ENCODE data around the gene FOSL2. TPM values are rescaled to one million over a fixed set of nuclear protein-coding genes. Genes with fewer than 3 reads are reported as not detected.
A peak's percentile ranks its signal among the peaks of the same experiment; 100 is the strongest.

Gene FOSL2
- total RNA-seq, 1 donor from 2014 or later: 259 TPM

- no peak for DNase-seq (ENCODE audit: low spot score)
Observed at GRCh38 chr2:28432362-28432761, 39.7 kb downstream of the FOSL2 start.

- no peak for DNase-seq (ENCODE audit: low spot score)
Observed at GRCh38 chr2:28433215-28433614, 40.6 kb downstream of the FOSL2 start.

GRCh38 chr2:28433935-28434599 is 41.4 kb downstream of the FOSL2 start:
- no peak for DNase-seq (ENCODE audit: low spot score)

- no peak for DNase-seq (ENCODE audit: low spot score)
Observed at GRCh38 chr2:28434600-28434989, 41.9 kb downstream of the FOSL2 start.

GRCh38 chr2:28435241-28435640 is 42.6 kb downstream of the FOSL2 start:
- DNase-seq (ENCODE audit: low spot score): no peak

- no peak for DNase-seq (ENCODE audit: low spot score)
Observed at GRCh38 chr2:28435814-28436351, 43.2 kb downstream of the FOSL2 start.

- peak; percentile 92 for DNase-seq (ENCODE audit: low spot score)
Observed at GRCh38 chr2:28436525-28437051, 43.9 kb downstream of the FOSL2 start.

GRCh38 chr2:28437149-28437835 is 44.6 kb downstream of the FOSL2 start:
- DNase-seq (ENCODE audit: low spot score): peak; percentile 80

- DNase-seq (ENCODE audit: low spot score): no peak
Observed at GRCh38 chr2:28437918-28438317, 45.3 kb downstream of the FOSL2 start.

GRCh38 chr2:28438532-28439063 is 45.9 kb downstream of the FOSL2 start:
- DNase-seq (ENCODE audit: low spot score): no peak

- DNase-seq (ENCODE audit: low spot score): no peak
Observed at GRCh38 chr2:28439127-28439526, 46.5 kb downstream of the FOSL2 start.

- no peak for DNase-seq (ENCODE audit: low spot score)
Observed at GRCh38 chr2:28439763-28440162, 47.1 kb downstream of the FOSL2 start.

- DNase-seq (ENCODE audit: low spot score): no peak
Observed at GRCh38 chr2:28442328-28442727, 49.7 kb downstream of the FOSL2 start.

GRCh38 chr2:28444956-28445355 is 52.3 kb downstream of the FOSL2 start:
- no peak for DNase-seq (ENCODE audit: low spot score)

- no peak for DNase-seq (ENCODE audit: low spot score)
Observed at GRCh38 chr2:28445448-28446258, 53.0 kb downstream of the FOSL2 start.

GRCh38 chr2:28446531-28446930 is 53.9 kb downstream of the FOSL2 start:
- no peak for DNase-seq (ENCODE audit: low spot score)

- no peak for DNase-seq (ENCODE audit: low spot score)
Observed at GRCh38 chr2:28447086-28447485, 54.4 kb downstream of the FOSL2 start.

GRCh38 chr2:28447943-28448792 is 55.5 kb downstream of the FOSL2 start:
- no peak for DNase-seq (ENCODE audit: low spot score)

- DNase-seq (ENCODE audit: low spot score): no peak
Observed at GRCh38 chr2:28448793-28449100, 56.1 kb downstream of the FOSL2 start.

- no peak for DNase-seq (ENCODE audit: low spot score)
Observed at GRCh38 chr2:28449126-28449487, 56.4 kb downstream of the FOSL2 start.

Data from ureter (tissue), 1 donor.